SU-DHL-6 (cell line): ENCODE results near the gene KRTAP12-3.

Source experiments
- EZH2phosphoT487 ChIP-seq: fragments of 200-600 bp; sonication (generic), shearing (Covaris generic); conservative IDR thresholded peaks from 2 replicates; pipeline ENCODE4 v1.6.1; 2018; ENCODE audit warnings: mild to moderate bottlenecking, antibody characterized with exemption, low read length, moderate library complexity, mixed read lengths
- TF ChIP-seq, protein P1 (sequence below): fragments of 200-600 bp; sonication (generic); IDR thresholded peaks from one replicate; pipeline ENCODE4 v1.5.1; 2017; ENCODE audit warnings: antibody characterized with exemption, mild to moderate bottlenecking, low read length, moderate library complexity; ENCODE audit not compliant: insufficient read depth, poor library complexity, severe bottlenecking

DNA sequence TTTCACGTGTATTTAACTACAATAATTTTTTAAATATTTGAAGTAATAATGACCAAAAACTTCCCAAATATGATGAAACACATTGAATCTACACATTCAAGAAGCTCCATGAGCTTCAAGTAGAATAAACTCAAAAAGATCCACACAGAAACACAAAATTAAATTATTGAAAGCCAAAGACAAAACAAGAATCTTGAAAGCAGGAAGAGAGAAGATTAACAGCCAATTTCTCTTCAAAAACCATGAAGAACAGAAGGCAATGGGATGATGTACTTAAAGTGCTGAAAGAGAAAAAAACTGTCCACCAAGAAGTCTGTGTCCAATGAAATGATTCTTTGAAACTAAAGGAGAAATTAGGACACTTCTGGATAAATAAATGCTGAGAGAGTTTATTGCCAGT, 25.7 kb upstream of the KRTAP12-3 start:
- TF ChIP-seq, protein P1, sequence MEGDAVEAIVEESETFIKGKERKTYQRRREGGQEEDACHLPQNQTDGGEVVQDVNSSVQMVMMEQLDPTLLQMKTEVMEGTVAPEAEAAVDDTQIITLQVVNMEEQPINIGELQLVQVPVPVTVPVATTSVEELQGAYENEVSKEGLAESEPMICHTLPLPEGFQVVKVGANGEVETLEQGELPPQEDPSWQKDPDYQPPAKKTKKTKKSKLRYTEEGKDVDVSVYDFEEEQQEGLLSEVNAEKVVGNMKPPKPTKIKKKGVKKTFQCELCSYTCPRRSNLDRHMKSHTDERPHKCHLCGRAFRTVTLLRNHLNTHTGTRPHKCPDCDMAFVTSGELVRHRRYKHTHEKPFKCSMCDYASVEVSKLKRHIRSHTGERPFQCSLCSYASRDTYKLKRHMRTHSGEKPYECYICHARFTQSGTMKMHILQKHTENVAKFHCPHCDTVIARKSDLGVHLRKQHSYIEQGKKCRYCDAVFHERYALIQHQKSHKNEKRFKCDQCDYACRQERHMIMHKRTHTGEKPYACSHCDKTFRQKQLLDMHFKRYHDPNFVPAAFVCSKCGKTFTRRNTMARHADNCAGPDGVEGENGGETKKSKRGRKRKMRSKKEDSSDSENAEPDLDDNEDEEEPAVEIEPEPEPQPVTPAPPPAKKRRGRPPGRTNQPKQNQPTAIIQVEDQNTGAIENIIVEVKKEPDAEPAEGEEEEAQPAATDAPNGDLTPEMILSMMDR = no peak
- no peak for TF ChIP-seq EZH2phosphoT487
